ENCODE data around the gene DGCR2. TPM values are rescaled to one million over a fixed set of nuclear protein-coding genes. Genes with fewer than 3 reads are reported as not detected.

DGCR2 gene
- polyA plus RNA-seq, 1 donor from 2014 or later: 67.1 TPM

DNA sequence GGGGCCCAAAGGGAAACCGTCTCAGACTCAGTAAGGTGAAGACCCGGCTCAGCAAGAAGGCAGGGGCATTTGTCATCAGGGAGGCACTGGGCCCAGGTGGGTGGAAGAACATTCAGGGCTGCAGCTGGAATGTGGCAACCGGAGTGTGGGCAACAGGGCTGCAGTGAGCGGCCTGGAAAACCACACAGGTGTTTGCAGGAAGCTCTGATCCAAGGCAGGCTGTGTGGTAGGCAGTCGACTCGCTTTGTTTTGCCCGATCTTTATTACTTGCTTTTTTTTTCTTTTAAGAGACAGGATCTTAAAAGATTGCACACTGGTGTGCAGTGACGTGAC, 82.8 kb downstream of the DGCR2 start:
- no peaks in the 10 kb centered on the region for H3K9me3 ChIP-seq (ENCODE audit: low read length)
- no peak overlapping the region for H3K9ac ChIP-seq (ENCODE audit: low read length)
- no peak for TF ChIP-seq EZH2 (IDR thresholded peaks at IDR 0.05; ENCODE audit: borderline replicate concordance, insufficient read depth, low read length, poor library complexity, severe bottlenecking)
- no peak for TF ChIP-seq POLR2AphosphoS5 (IDR thresholded peaks at IDR 0.05)
- TF ChIP-seq MXI1 (conservative IDR thresholded peaks at IDR 0.05; ENCODE audit: poor library complexity, severe bottlenecking): no peak
- TF ChIP-seq SMC3 (conservative IDR thresholded peaks at IDR 0.05; ENCODE audit: poor library complexity): no peak
- TF ChIP-seq TAF1 (IDR thresholded peaks at IDR 0.05; ENCODE audit: low read depth): no peak
- TF ChIP-seq, protein P1, sequence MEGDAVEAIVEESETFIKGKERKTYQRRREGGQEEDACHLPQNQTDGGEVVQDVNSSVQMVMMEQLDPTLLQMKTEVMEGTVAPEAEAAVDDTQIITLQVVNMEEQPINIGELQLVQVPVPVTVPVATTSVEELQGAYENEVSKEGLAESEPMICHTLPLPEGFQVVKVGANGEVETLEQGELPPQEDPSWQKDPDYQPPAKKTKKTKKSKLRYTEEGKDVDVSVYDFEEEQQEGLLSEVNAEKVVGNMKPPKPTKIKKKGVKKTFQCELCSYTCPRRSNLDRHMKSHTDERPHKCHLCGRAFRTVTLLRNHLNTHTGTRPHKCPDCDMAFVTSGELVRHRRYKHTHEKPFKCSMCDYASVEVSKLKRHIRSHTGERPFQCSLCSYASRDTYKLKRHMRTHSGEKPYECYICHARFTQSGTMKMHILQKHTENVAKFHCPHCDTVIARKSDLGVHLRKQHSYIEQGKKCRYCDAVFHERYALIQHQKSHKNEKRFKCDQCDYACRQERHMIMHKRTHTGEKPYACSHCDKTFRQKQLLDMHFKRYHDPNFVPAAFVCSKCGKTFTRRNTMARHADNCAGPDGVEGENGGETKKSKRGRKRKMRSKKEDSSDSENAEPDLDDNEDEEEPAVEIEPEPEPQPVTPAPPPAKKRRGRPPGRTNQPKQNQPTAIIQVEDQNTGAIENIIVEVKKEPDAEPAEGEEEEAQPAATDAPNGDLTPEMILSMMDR (IDR thresholded peaks at IDR 0.05; ENCODE audit: poor library complexity, severe bottlenecking): no peak
- no peak for TF ChIP-seq EP300 (conservative IDR thresholded peaks at IDR 0.05; ENCODE audit: poor library complexity, severe bottlenecking)
- no peak for TF ChIP-seq RAD21 (conservative IDR thresholded peaks at IDR 0.05)
- TF ChIP-seq, protein P2, sequence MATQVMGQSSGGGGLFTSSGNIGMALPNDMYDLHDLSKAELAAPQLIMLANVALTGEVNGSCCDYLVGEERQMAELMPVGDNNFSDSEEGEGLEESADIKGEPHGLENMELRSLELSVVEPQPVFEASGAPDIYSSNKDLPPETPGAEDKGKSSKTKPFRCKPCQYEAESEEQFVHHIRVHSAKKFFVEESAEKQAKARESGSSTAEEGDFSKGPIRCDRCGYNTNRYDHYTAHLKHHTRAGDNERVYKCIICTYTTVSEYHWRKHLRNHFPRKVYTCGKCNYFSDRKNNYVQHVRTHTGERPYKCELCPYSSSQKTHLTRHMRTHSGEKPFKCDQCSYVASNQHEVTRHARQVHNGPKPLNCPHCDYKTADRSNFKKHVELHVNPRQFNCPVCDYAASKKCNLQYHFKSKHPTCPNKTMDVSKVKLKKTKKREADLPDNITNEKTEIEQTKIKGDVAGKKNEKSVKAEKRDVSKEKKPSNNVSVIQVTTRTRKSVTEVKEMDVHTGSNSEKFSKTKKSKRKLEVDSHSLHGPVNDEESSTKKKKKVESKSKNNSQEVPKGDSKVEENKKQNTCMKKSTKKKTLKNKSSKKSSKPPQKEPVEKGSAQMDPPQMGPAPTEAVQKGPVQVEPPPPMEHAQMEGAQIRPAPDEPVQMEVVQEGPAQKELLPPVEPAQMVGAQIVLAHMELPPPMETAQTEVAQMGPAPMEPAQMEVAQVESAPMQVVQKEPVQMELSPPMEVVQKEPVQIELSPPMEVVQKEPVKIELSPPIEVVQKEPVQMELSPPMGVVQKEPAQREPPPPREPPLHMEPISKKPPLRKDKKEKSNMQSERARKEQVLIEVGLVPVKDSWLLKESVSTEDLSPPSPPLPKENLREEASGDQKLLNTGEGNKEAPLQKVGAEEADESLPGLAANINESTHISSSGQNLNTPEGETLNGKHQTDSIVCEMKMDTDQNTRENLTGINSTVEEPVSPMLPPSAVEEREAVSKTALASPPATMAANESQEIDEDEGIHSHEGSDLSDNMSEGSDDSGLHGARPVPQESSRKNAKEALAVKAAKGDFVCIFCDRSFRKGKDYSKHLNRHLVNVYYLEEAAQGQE (IDR thresholded peaks at IDR 0.05; ENCODE audit: borderline replicate concordance): no peak
- H2AFZ ChIP-seq (ENCODE audit: low read depth, low read length): no peak overlapping the region
- H3K4me3 ChIP-seq (ENCODE audit: low read length): no peak overlapping the region
- no peaks in the 10 kb centered on the region for H3K9me2 ChIP-seq (ENCODE audit: insufficient read depth, low read length)
- no peaks in the 10 kb centered on the region for H3K79me2 ChIP-seq (replicated peaks; ENCODE audit: insufficient read depth, low read length)
- no peak overlapping the region for H3K27ac ChIP-seq (ENCODE audit: low read length)
- no peaks in the 10 kb centered on the region for H3F3A ChIP-seq (ENCODE audit: insufficient read depth, low read length, poor library complexity, severe bottlenecking)
- H3K27me3 ChIP-seq (ENCODE audit: insufficient read depth, low read depth, low read length): no peaks in the 10 kb centered on the region
- H4K20me1 ChIP-seq (ENCODE audit: insufficient read depth): no peaks in the 10 kb centered on the region
- H3K4me2 ChIP-seq (ENCODE audit: low read length): no peak overlapping the region
- no peaks in the 10 kb centered on the region for H3K36me3 ChIP-seq (ENCODE audit: insufficient read depth, low read length)

DNA sequence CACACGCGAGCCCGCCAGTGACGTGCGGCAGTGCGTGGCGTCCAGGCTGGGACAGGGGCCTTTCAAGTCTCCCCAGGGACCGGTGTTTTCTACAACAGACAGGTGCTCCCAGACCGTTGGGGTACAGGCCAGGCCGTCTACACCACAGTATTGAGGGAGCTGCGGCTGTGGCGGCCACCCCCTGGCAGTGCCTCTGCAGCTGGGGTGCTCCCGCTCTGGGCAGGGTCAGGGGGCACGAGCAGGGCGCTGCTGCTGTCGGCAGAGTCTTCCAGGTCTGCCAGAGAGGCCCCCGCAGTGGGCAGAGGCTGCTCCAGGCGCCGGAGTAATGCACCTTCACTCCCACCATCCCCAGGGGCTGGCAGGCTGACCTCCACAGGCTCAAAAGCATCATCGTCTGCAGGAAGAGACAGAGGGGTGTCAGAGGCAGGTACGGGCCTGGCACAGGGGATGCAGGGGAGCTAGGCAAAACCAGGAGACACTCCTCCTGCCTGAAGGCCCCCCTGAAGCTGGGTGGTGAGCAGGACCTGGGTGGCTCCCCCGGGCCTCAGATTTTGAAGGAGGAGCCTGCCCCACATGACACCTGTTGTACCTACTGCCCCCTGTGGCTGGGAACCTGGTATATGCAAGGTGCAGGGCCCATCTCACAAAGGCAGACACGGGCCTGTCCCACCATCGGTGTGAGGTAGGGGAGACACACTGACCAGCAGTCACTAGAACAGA, 83.3 kb downstream of the DGCR2 start:
- Histone ChIP-seq H3K79me2 (replicated peaks; ENCODE audit: insufficient read depth, low read length) (no peaks in the 10 kb centered on the region), H3K27me3 (ENCODE audit: insufficient read depth, low read depth, low read length) (no peaks in the 10 kb centered on the region), H3K9ac (ENCODE audit: low read length) (no peak overlapping the region), H2AFZ (ENCODE audit: low read depth, low read length) (no peak overlapping the region), H3K4me3 (ENCODE audit: low read length) (no peak overlapping the region), H3K9me2 (ENCODE audit: insufficient read depth, low read length) (no peaks in the 10 kb centered on the region), H3K4me2 (ENCODE audit: low read length) (no peak overlapping the region), H3K27ac (ENCODE audit: low read length) (no peak overlapping the region), H3K9me3 (ENCODE audit: low read length) (no peaks in the 10 kb centered on the region), H3K36me3 (ENCODE audit: insufficient read depth, low read length) (no peaks in the 10 kb centered on the region), H4K20me1 (ENCODE audit: insufficient read depth) (no peaks in the 10 kb centered on the region), H3F3A (ENCODE audit: insufficient read depth, low read length, poor library complexity, severe bottlenecking) (no peaks in the 10 kb centered on the region)
- no peak for TF ChIP-seq EP300 (conservative IDR thresholded peaks at IDR 0.05; ENCODE audit: poor library complexity, severe bottlenecking)
- TF ChIP-seq SMC3 (conservative IDR thresholded peaks at IDR 0.05; ENCODE audit: poor library complexity): no peak
- TF ChIP-seq, protein P1 (IDR thresholded peaks at IDR 0.05; ENCODE audit: poor library complexity, severe bottlenecking): no peak
- TF ChIP-seq RAD21 (conservative IDR thresholded peaks at IDR 0.05): no peak
- no peak for TF ChIP-seq MXI1 (conservative IDR thresholded peaks at IDR 0.05; ENCODE audit: poor library complexity, severe bottlenecking)
- TF ChIP-seq, protein P2 (IDR thresholded peaks at IDR 0.05; ENCODE audit: borderline replicate concordance): no peak
- TF ChIP-seq POLR2AphosphoS5 (IDR thresholded peaks at IDR 0.05): no peak
- no peak for TF ChIP-seq TAF1 (IDR thresholded peaks at IDR 0.05; ENCODE audit: low read depth)
- TF ChIP-seq EZH2 (IDR thresholded peaks at IDR 0.05; ENCODE audit: borderline replicate concordance, insufficient read depth, low read length, poor library complexity, severe bottlenecking): no peak
